GM06990 (cell line): Measurements from ENCODE around the gene CCDC85C.

Source experiments
- DNase-seq: peaks from one replicate; pipeline ENCODE4 v3.0.0-alpha.2; 2011; ENCODE audit not compliant: insufficient read length; ENCODE audit errors: extremely low read depth
- H3K27me3 ChIP-seq: replicated peaks from 2 replicates; pipeline ENCODE4 v1.6.0; 2011; ENCODE audit warnings: low read length; ENCODE audit not compliant: control insufficient read depth, insufficient read depth
- H3K36me3 ChIP-seq: 2 replicates; pipeline ENCODE4 v1.5.1; 2011; ENCODE audit warnings: low read length; ENCODE audit not compliant: control insufficient read depth, insufficient read depth
- H3K4me3 ChIP-seq: replicated peaks from 2 replicates; pipeline ENCODE4 v1.5.1; 2011; ENCODE audit warnings: low read depth, mild to moderate bottlenecking, control low read depth, low read length
- TF ChIP-seq, protein P1 (sequence below): IDR thresholded peaks from 2 replicates; pipeline ENCODE4 v1.5.1; 2011; ENCODE audit warnings: low read length, control low read depth, mild to moderate bottlenecking, inconsistent platforms; ENCODE audit not compliant: insufficient read depth, poor library complexity, severe bottlenecking

CCDC85C gene

DNA sequence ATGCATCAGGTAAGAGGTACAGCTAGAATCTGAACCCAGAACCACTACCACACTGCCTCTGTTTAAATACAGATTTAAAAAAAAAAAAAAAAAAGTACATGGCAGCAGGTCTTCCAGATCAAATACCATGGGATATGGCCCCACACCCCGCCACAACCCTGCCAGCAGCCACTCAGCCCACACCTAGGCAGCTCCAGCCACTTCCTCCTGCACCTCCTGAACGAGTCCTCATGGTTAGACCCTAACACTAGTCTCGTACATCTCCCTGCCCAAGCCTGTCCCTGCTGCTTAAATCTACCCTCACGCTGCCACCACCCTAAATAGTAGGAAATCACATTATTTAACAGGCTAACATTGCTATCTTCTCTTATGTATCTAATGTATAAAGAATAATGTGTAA lies 135.9 kb downstream of the CCDC85C start:
- Histone ChIP-seq H3K36me3 (no peaks in the 10 kb centered on the region; the same call in 1 of the 2 replicates), H3K27me3 (no peaks in the 10 kb centered on the region), H3K4me3 (no peak overlapping the region)
- DNase-seq, result no peak
- TF ChIP-seq, protein P1, sequence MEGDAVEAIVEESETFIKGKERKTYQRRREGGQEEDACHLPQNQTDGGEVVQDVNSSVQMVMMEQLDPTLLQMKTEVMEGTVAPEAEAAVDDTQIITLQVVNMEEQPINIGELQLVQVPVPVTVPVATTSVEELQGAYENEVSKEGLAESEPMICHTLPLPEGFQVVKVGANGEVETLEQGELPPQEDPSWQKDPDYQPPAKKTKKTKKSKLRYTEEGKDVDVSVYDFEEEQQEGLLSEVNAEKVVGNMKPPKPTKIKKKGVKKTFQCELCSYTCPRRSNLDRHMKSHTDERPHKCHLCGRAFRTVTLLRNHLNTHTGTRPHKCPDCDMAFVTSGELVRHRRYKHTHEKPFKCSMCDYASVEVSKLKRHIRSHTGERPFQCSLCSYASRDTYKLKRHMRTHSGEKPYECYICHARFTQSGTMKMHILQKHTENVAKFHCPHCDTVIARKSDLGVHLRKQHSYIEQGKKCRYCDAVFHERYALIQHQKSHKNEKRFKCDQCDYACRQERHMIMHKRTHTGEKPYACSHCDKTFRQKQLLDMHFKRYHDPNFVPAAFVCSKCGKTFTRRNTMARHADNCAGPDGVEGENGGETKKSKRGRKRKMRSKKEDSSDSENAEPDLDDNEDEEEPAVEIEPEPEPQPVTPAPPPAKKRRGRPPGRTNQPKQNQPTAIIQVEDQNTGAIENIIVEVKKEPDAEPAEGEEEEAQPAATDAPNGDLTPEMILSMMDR, result no peak

DNA sequence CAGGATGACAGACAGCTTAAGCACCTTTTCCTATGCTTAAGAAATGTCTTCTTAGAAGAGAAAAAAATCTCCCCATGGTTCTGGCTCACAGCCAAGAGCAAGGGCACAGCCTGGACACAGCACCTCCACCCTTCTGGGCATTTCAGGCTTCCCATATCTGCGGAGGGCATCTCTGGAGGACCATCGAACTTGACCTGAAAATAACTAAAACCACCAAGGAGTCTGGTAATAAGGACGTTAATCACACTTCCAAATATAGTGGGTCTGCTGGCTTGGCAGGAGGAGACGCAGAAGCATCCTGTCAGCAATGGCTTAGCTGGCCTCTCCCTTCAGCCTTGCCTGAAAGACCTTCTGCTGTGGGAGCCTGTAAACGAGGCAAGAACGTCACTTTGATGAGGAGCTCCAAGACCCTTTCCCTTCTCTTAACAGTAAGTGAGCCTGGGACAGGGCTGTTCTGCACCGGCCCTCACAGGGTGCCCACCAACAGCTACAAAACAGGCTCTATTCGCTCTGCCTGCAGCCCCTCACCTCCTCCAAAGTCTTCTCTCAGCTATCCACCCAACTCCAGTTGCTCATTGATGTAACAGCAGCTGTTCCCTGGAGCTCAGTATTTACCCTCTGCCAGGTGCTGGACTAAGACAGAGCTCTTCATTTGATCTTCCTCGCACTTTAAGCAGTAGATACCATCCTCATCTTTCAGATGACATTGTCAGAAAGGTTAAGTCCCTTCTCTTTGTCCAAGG lies 136.5 kb downstream of the CCDC85C start:
- Histone ChIP-seq H3K4me3 (no peak overlapping the region), H3K27me3 (no peaks in the 10 kb centered on the region), H3K36me3 (no peaks in the 10 kb centered on the region; the same call in 1 of the 2 replicates)
- TF ChIP-seq, protein P1, result no peak
- no peak for DNase-seq

DNA sequence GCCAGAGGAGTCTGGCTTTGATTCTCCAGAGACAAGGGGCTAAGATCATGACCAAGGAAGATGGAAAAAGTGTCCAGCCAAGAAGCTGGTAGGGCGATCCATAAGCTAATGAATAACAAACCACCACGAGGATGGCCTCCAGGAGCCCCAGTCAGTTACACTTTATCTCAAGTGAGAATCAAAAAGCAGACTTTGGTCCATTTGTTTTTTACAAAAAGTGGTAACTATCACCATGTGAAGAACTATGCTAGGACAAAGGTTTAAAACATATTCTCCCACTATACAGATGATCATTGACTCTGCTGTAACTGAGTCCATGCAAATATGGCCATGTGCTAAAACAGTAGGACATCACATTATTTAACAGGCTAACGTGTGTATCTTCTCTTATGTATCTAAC lies 137.2 kb downstream of the CCDC85C start:
- no peaks in the 10 kb centered on the region for H3K27me3 ChIP-seq
- DNase-seq, result no peak
- H3K36me3 ChIP-seq, result no peaks in the 10 kb centered on the region; the same call in 1 of the 2 replicates
- H3K4me3 ChIP-seq, result no peak overlapping the region
- TF ChIP-seq, protein P1, result no peak

DNA sequence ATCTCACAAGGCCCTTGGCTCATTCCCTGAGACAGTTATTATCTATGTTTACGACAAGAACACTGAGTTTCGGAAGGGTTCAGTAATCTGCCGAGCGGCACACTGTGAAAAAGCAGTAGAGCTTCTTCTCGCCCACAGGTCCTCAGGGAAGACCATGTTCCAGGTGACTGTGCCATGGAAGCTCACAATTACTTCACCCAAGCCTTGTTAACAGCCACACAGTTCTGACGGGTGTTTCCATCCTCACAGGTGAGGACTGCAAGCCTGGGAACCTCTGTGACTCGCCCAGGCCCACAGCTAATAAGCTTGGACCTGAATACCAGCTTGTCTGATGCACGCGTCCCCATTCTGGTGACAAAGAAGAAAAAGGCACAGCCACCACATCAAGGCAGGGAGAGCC lies 138.7 kb downstream of the CCDC85C start:
- no peak overlapping the region for H3K4me3 ChIP-seq
- TF ChIP-seq, protein P1, result no peak

DNA sequence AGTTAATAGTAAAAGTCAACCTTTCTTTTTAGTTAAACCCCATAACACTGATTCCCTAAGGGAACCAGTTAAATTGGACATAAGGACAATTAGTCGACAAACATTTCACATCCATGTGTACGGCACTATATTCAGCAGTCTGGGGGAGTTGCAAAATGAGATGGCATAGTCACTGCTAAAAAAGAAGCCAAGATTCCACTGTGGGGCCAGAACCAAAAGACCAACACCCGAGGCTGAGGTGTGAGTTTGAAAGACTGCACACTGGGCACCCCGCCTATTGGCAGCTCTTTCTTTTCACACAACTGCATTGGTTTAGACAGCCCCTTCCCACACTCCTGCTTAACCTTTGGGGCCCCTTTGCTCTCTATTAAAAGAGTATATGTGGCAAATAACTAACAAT lies 140.0 kb downstream of the CCDC85C start:
- H3K36me3 ChIP-seq, result peaks cover 4% of the 10 kb centered on the region
- TF ChIP-seq, protein P1, result no peak
- DNase-seq, result no peak
- H3K27me3 ChIP-seq, result no peaks in the 10 kb centered on the region
- no peak overlapping the region for H3K4me3 ChIP-seq

More for the DNA sequence above, 138.7 kb downstream of the CCDC85C start:
- no peak for DNase-seq
- Histone ChIP-seq H3K36me3 (peaks cover 3% of the 10 kb centered on the region), H3K27me3 (no peaks in the 10 kb centered on the region)
